CD14-positive monocyte (primary cell): ENCODE results near the gene PHC3. TPM values are rescaled to one million over a fixed set of nuclear protein-coding genes. Genes with fewer than 3 reads are reported as not detected.

Source experiments
- DNase-seq, 3 donors: peaks; one replicate each; pipeline ENCODE4 v3.0.0-alpha.2; 2011 to 2022
- H2AFZ ChIP-seq: 2 replicates; pipeline ENCODE4 v1.6.0; 2012; ENCODE audit warnings: mild to moderate bottlenecking, low read depth, low read length, inconsistent platforms; ENCODE audit not compliant: insufficient read depth, poor library complexity, severe bottlenecking
- H3K27ac ChIP-seq, 2 donors: 1 replicate in 1 of 2; 2 replicates in 1 of 2; pipeline ENCODE4 v1.5.1; 2012 to 2013; ENCODE audit warnings: low read length in 2 of 2, control low read depth in 1 of 2, inconsistent platforms in 1 of 2, low read depth in 1 of 2, mild to moderate bottlenecking in 1 of 2
- H3K27me3 ChIP-seq, 2 donors: one replicate each; pipeline versions ENCODE4 v1.6.0 to v1.6.1; 2011 to 2013; ENCODE audit warnings: low read length in 2 of 2; ENCODE audit not compliant: control insufficient read depth in 2 of 2, insufficient read depth in 2 of 2
- H3K36me3 ChIP-seq, 2 donors: replicated peaks in 1 of 2; 1 replicate in 1 of 2; 2 replicates in 1 of 2; pipeline versions ENCODE4 v1.5.1 to v1.6.1; 2012 to 2013; ENCODE audit warnings: low read length in 2 of 2, control low read depth in 1 of 2, inconsistent platforms in 1 of 2, mild to moderate bottlenecking in 1 of 2; ENCODE audit not compliant: insufficient read depth in 2 of 2, control insufficient read depth in 1 of 2
- H3K4me1 ChIP-seq, 2 donors: 1 replicate in 1 of 2; 2 replicates in 1 of 2; pipeline versions ENCODE4 v1.5.1 to v1.6.1; 2012 to 2013; ENCODE audit warnings: low read length in 2 of 2, control low read depth in 1 of 2, inconsistent platforms in 1 of 2, mild to moderate bottlenecking in 1 of 2, moderate library complexity in 1 of 2; ENCODE audit not compliant: insufficient read depth in 2 of 2, control insufficient read depth in 1 of 2
- H3K4me2 ChIP-seq: replicated peaks from 2 replicates; pipeline ENCODE3; 2012; ENCODE audit warnings: low read length, moderate library complexity, mild to moderate bottlenecking; ENCODE audit not compliant: poor library complexity, severe bottlenecking; ENCODE audit errors: extremely low read depth
- H3K4me3 ChIP-seq, 3 experiments: fragments of 200-600 bp in 1 of 3; sonication (generic) in 1 of 3; replicated peaks in 1 of 3; 1 replicate in 2 of 3; 2 replicates in 1 of 3; pipeline ENCODE4 v1.5.1; 2011 to 2013; ENCODE audit warnings: low read length in 3 of 3, mild to moderate bottlenecking in 3 of 3, control low read depth in 2 of 3, low read depth in 2 of 3, inconsistent platforms in 1 of 3, moderate library complexity in 1 of 3
- H3K79me2 ChIP-seq: 2 replicates; pipeline ENCODE4 v1.6.0; 2012; ENCODE audit warnings: mild to moderate bottlenecking, control low read depth, inconsistent platforms, low read length, moderate library complexity; ENCODE audit not compliant: insufficient read depth
- H3K9ac ChIP-seq: 2 replicates; pipeline ENCODE4 v1.6.0; 2017; ENCODE audit warnings: low read length, mild to moderate bottlenecking; ENCODE audit not compliant: insufficient read depth, poor library complexity, severe bottlenecking
- H3K9me3 ChIP-seq, 2 donors: replicated peaks in 1 of 2; 1 replicate in 1 of 2; 2 replicates in 1 of 2; pipeline versions ENCODE4 v1.5.1 to v1.6.1; 2012 to 2013; ENCODE audit warnings: low read length in 2 of 2, control low read depth in 1 of 2; ENCODE audit not compliant: control insufficient read depth in 1 of 2, insufficient read depth in 1 of 2
- H4K20me1 ChIP-seq: 2 replicates; pipeline ENCODE4 v1.6.0; 2012; ENCODE audit warnings: mild to moderate bottlenecking, low read length, control low read depth, moderate library complexity; ENCODE audit not compliant: insufficient read depth
- H3K27ac Mint-ChIP-seq, 7 donors: one replicate each; pipeline ENCODE4 v1.8.0; 2020; ENCODE audit warnings: mild to moderate bottlenecking in 7 of 7, mixed read lengths in 7 of 7, moderate library complexity in 6 of 7, inconsistent platforms in 2 of 7
- H3K27me3 Mint-ChIP-seq, 3 donors: one replicate each; pipeline ENCODE4 v1.8.0; 2021 to 2022; ENCODE audit warnings: low read depth in 3 of 3, mild to moderate bottlenecking in 3 of 3, mixed read lengths in 3 of 3, moderate library complexity in 3 of 3, inconsistent platforms in 1 of 3
- H3K36me3 Mint-ChIP-seq, 2 donors: one replicate each; pipeline ENCODE4 v1.8.0; 2020; ENCODE audit warnings: mixed read lengths in 2 of 2, inconsistent platforms in 1 of 2, mild to moderate bottlenecking in 1 of 2
- H3K4me1 Mint-ChIP-seq: one replicate; pipeline ENCODE4 v1.8.0; 2020; ENCODE audit warnings: mild to moderate bottlenecking, mixed read lengths
- H3K4me3 Mint-ChIP-seq, 2 donors: one replicate each; pipeline ENCODE4 v1.8.0; 2020; ENCODE audit warnings: mild to moderate bottlenecking in 2 of 2, mixed read lengths in 2 of 2, moderate library complexity in 1 of 2
- H3K9me3 Mint-ChIP-seq, 7 donors: one replicate each; pipeline ENCODE4 v1.8.0; 2020 to 2022; ENCODE audit warnings: mixed read lengths in 7 of 7, mild to moderate bottlenecking in 6 of 7, moderate library complexity in 6 of 7, inconsistent platforms in 2 of 7
- CTCF ChIP-seq: fragments of 200-600 bp; IDR thresholded peaks from one replicate; pipeline ENCODE4 v1.8.0; 2022; ENCODE audit warnings: antibody characterized with exemption, mild to moderate bottlenecking
- WGBS: methylation state at CpG from one replicate; pipeline ENCODE4 v1.1.5; 2013; ENCODE audit warnings: missing lambda C conversion rate; ENCODE audit not compliant: insufficient coverage; 5-methylcytosine and 5-hydroxymethylcytosine counted together
- intact Hi-C, 2 donors: fragments of 100-400 bp; cut with micrococcal nuclease; formaldehyde crosslinking; loops; one replicate each; pipeline versions ENCODE4 v1.15.0 to v1.15.1; 2023
- polyA plus RNA-seq, 3 donors: library from polyadenylated mRNA; depleted of rRNA in 1 of 3; unstranded in 2 of 3; stranded (reverse) in 1 of 3; fragments of 300-500 nt in 2 of 3; fragments of >200 nt in 1 of 3; fragmentation: Illumina TruSeq in 2 of 3; gene quantifications; 1 replicate in 2 of 3; 2 replicates in 1 of 3; pipeline ENCODE4 v1.2.3, GENCODE V29; 2012 to 2021

The PHC3 gene
- polyA plus RNA-seq, 3 donors, result 7.5 to 26.1 (median 12.6) TPM

DNA sequence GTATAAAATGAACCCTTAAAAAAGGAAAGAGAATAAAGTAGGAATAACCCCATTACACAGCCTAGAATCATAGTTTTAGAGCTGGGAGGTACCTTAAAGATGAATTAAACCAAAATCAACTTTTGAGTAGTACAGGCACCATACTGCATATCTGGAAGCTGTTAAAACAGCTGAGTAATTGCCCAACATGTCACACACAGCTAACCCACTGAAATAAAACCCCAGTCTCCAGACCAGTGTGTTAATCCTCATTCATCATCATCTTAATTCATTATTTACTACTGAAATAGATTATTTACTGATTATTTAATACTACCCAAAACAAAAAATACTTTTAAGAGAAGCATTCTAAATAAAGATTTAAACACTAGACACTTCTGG, 90.9 kb downstream of the PHC3 start:
- H3K9me3 Mint-ChIP-seq, result no peaks in the 10 kb centered on the region
- H3K4me1 Mint-ChIP-seq, result peaks cover 2% of the 10 kb centered on the region
- H3K27me3 Mint-ChIP-seq, result no peaks in the 10 kb centered on the region
- no peak overlapping the region for H3K27ac Mint-ChIP-seq
- no peak overlapping the region for H3K4me2 ChIP-seq
- H3K27me3 ChIP-seq, result no peaks in the 10 kb centered on the region
- intact Hi-C loops, result no loop called here
- H3K4me3 ChIP-seq, result no peak overlapping the region
- H3K4me1 ChIP-seq, result no peaks in the 10 kb centered on the region
- H3K27ac ChIP-seq, result no peak overlapping the region
- TF ChIP-seq CTCF, result no peak
- H3K79me2 ChIP-seq, result no peaks in the 10 kb centered on the region
- peaks cover 52 to 60% of the 10 kb centered on the region in 2 donors for H3K36me3 Mint-ChIP-seq
- no peak overlapping the region for H3K4me3 Mint-ChIP-seq
- DNase-seq, result no peak
- no peak overlapping the region for H2AFZ ChIP-seq
- H3K36me3 ChIP-seq, result peaks cover 59 to 97% of the 10 kb centered on the region in 2 donors
- no peaks in the 10 kb centered on the region for H3K9me3 ChIP-seq
- no peak overlapping the region for H3K9ac ChIP-seq
- H4K20me1 ChIP-seq, result peaks cover 14% of the 10 kb centered on the region

GRCh38 chr3:170089862-170090600, 91.5 kb downstream of the PHC3 start:
- Histone ChIP-seq H2AFZ (no peak overlapping the region), H3K4me1 (no peaks in the 10 kb centered on the region), H3K27me3 (no peaks in the 10 kb centered on the region), H3K4me3 (no peak overlapping the region), H3K36me3 (peaks cover 60 to 97% of the 10 kb centered on the region in 2 donors), H4K20me1 (peaks cover 13% of the 10 kb centered on the region), H3K27ac (no peak overlapping the region), H3K9ac (no peak overlapping the region), H3K9me3 (no peaks in the 10 kb centered on the region), H3K4me2 (no peak overlapping the region), H3K79me2 (no peaks in the 10 kb centered on the region)
- no peak for DNase-seq
- Mint-ChIP-seq H3K27ac (no peak overlapping the region), H3K27me3 (no peaks in the 10 kb centered on the region), H3K4me3 (no peak overlapping the region), H3K36me3 (peaks cover 52 to 60% of the 10 kb centered on the region in 2 donors), H3K4me1 (peaks cover 2% of the 10 kb centered on the region), H3K9me3 (no peaks in the 10 kb centered on the region)
- intact Hi-C loops, result no loop called here
- no peak for TF ChIP-seq CTCF
- no CpG with 5 or more reads among the region's 3 CpGs for WGBS
